Liver (tissue), 9 donors: Measurements from ENCODE around the gene HORMAD2. TPM values are rescaled to one million over a fixed set of nuclear protein-coding genes. Genes with fewer than 3 reads are reported as not detected.

ENCODE experiments used
- DNase-seq: peaks from one replicate; pipeline ENCODE4 v3.0.0-alpha.2; 2017; ENCODE audit warnings: low spot score
- H3K27ac ChIP-seq, 2 donors: one replicate each; pipeline ENCODE4 v1.7.0; 2013; ENCODE audit warnings: inconsistent platforms in 2 of 2, low read length in 2 of 2, control low read depth in 1 of 2, low read depth in 1 of 2, mild to moderate bottlenecking in 1 of 2
- H3K27me3 ChIP-seq, 4 donors: one replicate each; pipeline versions ENCODE4 v1.6.1 to v1.7.0; 2013; ENCODE audit warnings: low read length in 3 of 4, inconsistent platforms in 1 of 4, mild to moderate bottlenecking in 1 of 4, moderate library complexity in 1 of 4; ENCODE audit not compliant: control insufficient read depth in 4 of 4, insufficient read depth in 4 of 4
- H3K36me3 ChIP-seq, 4 donors: one replicate each; pipeline versions ENCODE4 v1.6.1 to v1.7.0; 2013; ENCODE audit warnings: low read length in 3 of 4, mild to moderate bottlenecking in 3 of 4, low read depth in 1 of 4, moderate library complexity in 1 of 4; ENCODE audit not compliant: control insufficient read depth in 4 of 4, insufficient read depth in 3 of 4
- H3K4me1 ChIP-seq, 4 donors: one replicate each; pipeline versions ENCODE4 v1.6.1 to v1.7.0; 2013; ENCODE audit warnings: low read length in 3 of 4, mild to moderate bottlenecking in 3 of 4, moderate library complexity in 1 of 4; ENCODE audit not compliant: control insufficient read depth in 4 of 4, insufficient read depth in 4 of 4
- H3K4me3 ChIP-seq, 3 donors: one replicate each; pipeline versions ENCODE4 v1.6.1 to v1.7.0; 2013; ENCODE audit warnings: low read length in 3 of 3, control low read depth in 1 of 3, low read depth in 1 of 3, mild to moderate bottlenecking in 1 of 3
- H3K9ac ChIP-seq, 2 donors: one replicate each; pipeline ENCODE4 v1.7.0; 2013; ENCODE audit warnings: low read length in 2 of 2, mild to moderate bottlenecking in 2 of 2, moderate library complexity in 2 of 2, control low read depth in 1 of 2, low read depth in 1 of 2
- H3K9me3 ChIP-seq, 4 donors: one replicate each; pipeline versions ENCODE4 v1.6.1 to v1.7.0; 2013; ENCODE audit warnings: low read length in 3 of 4; ENCODE audit not compliant: control insufficient read depth in 4 of 4
- CTCF ChIP-seq: fragments of 150-350 bp; IDR thresholded peaks from 2 replicates; pipeline ENCODE4 v1.5.1; 2017; ENCODE audit warnings: improper control_type of control experiment, low read depth, low read length; ENCODE audit not compliant: missing input control
- EGR1 ChIP-seq, 2 donors: IDR thresholded peaks; 2 replicates each; pipeline ENCODE4 v1.6.1; 2016 to 2018; ENCODE audit warnings: antibody characterized with exemption in 2 of 2, low read depth in 2 of 2
- FOXA1 ChIP-seq: IDR thresholded peaks from 2 replicates; pipeline ENCODE4 v1.6.1; 2016; ENCODE audit warnings: antibody characterized with exemption
- FOXA2 ChIP-seq: IDR thresholded peaks from 2 replicates; pipeline ENCODE4 v1.6.1; 2016; ENCODE audit warnings: antibody characterized with exemption
- GABPA ChIP-seq, 2 donors: IDR thresholded peaks in 1 of 2; conservative IDR thresholded peaks in 1 of 2; 2 replicates each; pipeline ENCODE4 v1.6.1; 2016; ENCODE audit warnings: antibody characterized with exemption in 2 of 2, mild to moderate bottlenecking in 1 of 2, moderate library complexity in 1 of 2
- HNF4A ChIP-seq, 2 donors: conservative IDR thresholded peaks; 2 replicates each; pipeline ENCODE4 v1.6.1; 2016; ENCODE audit warnings: antibody characterized with exemption in 2 of 2, mild to moderate bottlenecking in 2 of 2
- HNF4G ChIP-seq: IDR thresholded peaks from 2 replicates; pipeline ENCODE4 v1.6.1; 2016; ENCODE audit warnings: antibody characterized with exemption
- JUND ChIP-seq, 2 donors: IDR thresholded peaks; 2 replicates each; pipeline ENCODE4 v1.6.1; 2016; ENCODE audit warnings: antibody characterized with exemption in 2 of 2
- NR2F2 ChIP-seq: IDR thresholded peaks from 2 replicates; pipeline ENCODE4 v1.6.1; 2016; ENCODE audit warnings: antibody characterized with exemption
- RAD21 ChIP-seq, 2 donors: IDR thresholded peaks; 2 replicates each; pipeline ENCODE4 v1.6.1; 2016; ENCODE audit warnings: antibody characterized with exemption in 2 of 2, mild to moderate bottlenecking in 2 of 2
- REST ChIP-seq: IDR thresholded peaks from 2 replicates; pipeline ENCODE4 v1.6.1; 2016; ENCODE audit warnings: antibody characterized with exemption, mild to moderate bottlenecking
- RXRA ChIP-seq, 2 donors: IDR thresholded peaks; 2 replicates each; pipeline ENCODE4 v1.6.1; 2017 to 2018; ENCODE audit warnings: antibody characterized with exemption in 2 of 2, mild to moderate bottlenecking in 1 of 2
- SP1 ChIP-seq: IDR thresholded peaks from 2 replicates; pipeline ENCODE4 v1.6.1; 2018; ENCODE audit warnings: antibody characterized with exemption, mild to moderate bottlenecking
- TAF1 ChIP-seq: conservative IDR thresholded peaks from 2 replicates; pipeline ENCODE4 v1.6.1; 2016; ENCODE audit warnings: antibody characterized with exemption, mild to moderate bottlenecking
- YY1 ChIP-seq: IDR thresholded peaks from 2 replicates; pipeline ENCODE4 v1.6.1; 2016; ENCODE audit warnings: antibody characterized with exemption, mild to moderate bottlenecking
- ZBTB33 ChIP-seq: IDR thresholded peaks from 2 replicates; pipeline ENCODE4 v1.6.1; 2016; ENCODE audit warnings: antibody characterized with exemption
- WGBS: extraction: QIAGEN DNeasy Blood & Tissue Kit; methylation state at CpG from one replicate; pipeline ENCODE4 v1.1.7; 2013; 5-methylcytosine and 5-hydroxymethylcytosine counted together
- polyA plus RNA-seq, 2 donors: library from polyadenylated mRNA; stranded (reverse) in 1 of 2; unstranded in 1 of 2; fragments of 200-250 nt in 1 of 2; fragments of >200 nt in 1 of 2; fragmentation: Nextera tagmentation in 1 of 2; extraction: Ambion mirVana in 1 of 2; gene quantifications; one replicate each; pipeline versions ENCODE4 v1.2.1 to v1.2.3, GENCODE V29; 2013 to 2015
- total RNA-seq, 2 donors: library from RNA; depleted of rRNA; stranded (reverse); fragments of >200 nt; gene quantifications; one replicate each; pipeline ENCODE4 v1.2.3, GENCODE V29; 2014
- TF ChIP-seq, protein P1 (sequence below): IDR thresholded peaks from 2 replicates; pipeline ENCODE4 v1.6.1; 2016; ENCODE audit warnings: antibody characterized with exemption
- TF ChIP-seq, protein P2 (sequence below): IDR thresholded peaks from 2 replicates; pipeline ENCODE4 v1.6.1; 2016; ENCODE audit warnings: antibody characterized with exemption
- donor health status: healthy.
- donor health status: healthy.
- donor health status: healthy.
- donor health status: healthy.
- donor health status: healthy.

Gene HORMAD2
- total and polyA plus RNA-seq, 4 donors = 0.44 to 2.8 (median 0.47) TPM; not detected in 1

- TF ChIP-seq HNF4G (no peak), NR2F2 (no peak), SP1 (no peak), GABPA (IDR thresholded peaks at IDR 0.05 in 1 of 2, conservative IDR thresholded peaks at IDR 0.05 in 1 of 2) (no peak), RXRA (IDR thresholded peaks at IDR 0.05) (no peak), FOXA2 (no peak), HNF4A (conservative IDR thresholded peaks at IDR 0.05) (no peak)
Observed at GRCh38 chr22:30128511-30128910, 48.2 kb downstream of the HORMAD2 start (continued).

GRCh38 chr22:30129636-30130035 is 49.4 kb downstream of the HORMAD2 start:
- Histone ChIP-seq H3K4me3 (no peak overlapping the region), H3K4me1 (no peaks in the 10 kb centered on the region), H3K27ac (no peak overlapping the region), H3K9ac (no peak overlapping the region), H3K9me3 (no peaks in the 10 kb centered on the region), H3K27me3 (no peaks in the 10 kb centered on the region), H3K36me3 (no peaks in the 10 kb centered on the region)
- 100% methylated on average over 1 of the region's 1 CpG for WGBS
- TF ChIP-seq REST = no peak
- no peak for TF ChIP-seq NR2F2
- no peak for TF ChIP-seq RXRA (IDR thresholded peaks at IDR 0.05)
- no peak for TF ChIP-seq JUND (IDR thresholded peaks at IDR 0.05)
- TF ChIP-seq ZBTB33 = no peak
- no peak for TF ChIP-seq EGR1 (IDR thresholded peaks at IDR 0.05; ENCODE audit: low read depth in 2 of 2)
- TF ChIP-seq, protein P1, sequence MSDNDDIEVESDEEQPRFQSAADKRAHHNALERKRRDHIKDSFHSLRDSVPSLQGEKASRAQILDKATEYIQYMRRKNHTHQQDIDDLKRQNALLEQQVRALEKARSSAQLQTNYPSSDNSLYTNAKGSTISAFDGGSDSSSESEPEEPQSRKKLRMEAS = no peak
- no peak for TF ChIP-seq YY1
- no peak for TF ChIP-seq HNF4G
- TF ChIP-seq RAD21 (IDR thresholded peaks at IDR 0.05) = no peak
- DNase-seq = no peak

- 77% methylated on average over 4 of the region's 4 CpGs for WGBS
- Histone ChIP-seq H3K36me3 (no peaks in the 10 kb centered on the region), H3K4me3 (no peak overlapping the region), H3K27ac (no peak overlapping the region), H3K9me3 (no peaks in the 10 kb centered on the region), H3K4me1 (no peaks in the 10 kb centered on the region), H3K27me3 (no peaks in the 10 kb centered on the region), H3K9ac (no peak overlapping the region)
- no peak for DNase-seq
- TF ChIP-seq, protein P2, sequence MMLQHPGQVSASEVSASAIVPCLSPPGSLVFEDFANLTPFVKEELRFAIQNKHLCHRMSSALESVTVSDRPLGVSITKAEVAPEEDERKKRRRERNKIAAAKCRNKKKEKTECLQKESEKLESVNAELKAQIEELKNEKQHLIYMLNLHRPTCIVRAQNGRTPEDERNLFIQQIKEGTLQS = no peak
- TF ChIP-seq HNF4A (conservative IDR thresholded peaks at IDR 0.05) (no peak), RAD21 (IDR thresholded peaks at IDR 0.05) (no peak), JUND (IDR thresholded peaks at IDR 0.05) (no peak), EGR1 (IDR thresholded peaks at IDR 0.05; ENCODE audit: low read depth in 2 of 2) (no peak), HNF4G (no peak), FOXA2 (no peak), SP1 (no peak), FOXA1 (no peak), TAF1 (no peak), CTCF (no peak), NR2F2 (no peak), YY1 (no peak), GABPA (IDR thresholded peaks at IDR 0.05 in 1 of 2, conservative IDR thresholded peaks at IDR 0.05 in 1 of 2) (no peak)
- TF ChIP-seq, protein P1 = no peak
Observed at GRCh38 chr22:30132290-30132996, 52.2 kb downstream of the HORMAD2 start.
